Measurements from ENCODE around the gene PNKP. TPM values are rescaled to one million over a fixed set of nuclear protein-coding genes. Genes with fewer than 3 reads are reported as not detected.

PNKP gene
- total RNA-seq, 1 experiment from 2014 or later: 141 TPM

GRCh38 chr19:49857061-49857837 is 10.1 kb downstream of the PNKP start:
- H3K36me3 ChIP-seq (ENCODE audit: low read depth, low read length): peaks cover 37% of the 10 kb centered on the region
- DNase-seq: no peak
- H4K20me1 ChIP-seq (ENCODE audit: low read length): peaks cover 26% of the 10 kb centered on the region; the same call in 1 of the 2 replicates
- H3K4me1 ChIP-seq (ENCODE audit: insufficient read depth, low read length): peaks cover 9% of the 10 kb centered on the region; the same call in 1 of the 2 replicates
- no TSS peak for BruUV-seq (replicated peaks)
- H3K4me3 ChIP-seq (ENCODE audit: low read length): no peak overlapping the region
- TF ChIP-seq, protein P1, sequence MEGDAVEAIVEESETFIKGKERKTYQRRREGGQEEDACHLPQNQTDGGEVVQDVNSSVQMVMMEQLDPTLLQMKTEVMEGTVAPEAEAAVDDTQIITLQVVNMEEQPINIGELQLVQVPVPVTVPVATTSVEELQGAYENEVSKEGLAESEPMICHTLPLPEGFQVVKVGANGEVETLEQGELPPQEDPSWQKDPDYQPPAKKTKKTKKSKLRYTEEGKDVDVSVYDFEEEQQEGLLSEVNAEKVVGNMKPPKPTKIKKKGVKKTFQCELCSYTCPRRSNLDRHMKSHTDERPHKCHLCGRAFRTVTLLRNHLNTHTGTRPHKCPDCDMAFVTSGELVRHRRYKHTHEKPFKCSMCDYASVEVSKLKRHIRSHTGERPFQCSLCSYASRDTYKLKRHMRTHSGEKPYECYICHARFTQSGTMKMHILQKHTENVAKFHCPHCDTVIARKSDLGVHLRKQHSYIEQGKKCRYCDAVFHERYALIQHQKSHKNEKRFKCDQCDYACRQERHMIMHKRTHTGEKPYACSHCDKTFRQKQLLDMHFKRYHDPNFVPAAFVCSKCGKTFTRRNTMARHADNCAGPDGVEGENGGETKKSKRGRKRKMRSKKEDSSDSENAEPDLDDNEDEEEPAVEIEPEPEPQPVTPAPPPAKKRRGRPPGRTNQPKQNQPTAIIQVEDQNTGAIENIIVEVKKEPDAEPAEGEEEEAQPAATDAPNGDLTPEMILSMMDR (conservative IDR thresholded peaks at IDR 0.05; ENCODE audit: low read depth, low read length): no peak
- TF ChIP-seq EZH2phosphoT487 (IDR thresholded peaks at IDR 0.05; ENCODE audit: borderline replicate concordance, low read length) (no peak), EZH2 (IDR thresholded peaks at IDR 0.05; ENCODE audit: low read length, unreplicated experiment) (no peak)
- no peaks in the 10 kb centered on the region for H3K27me3 ChIP-seq (ENCODE audit: low read length)
- CTCF ChIA-PET: no interaction called here
- no peak overlapping the region for H3K27ac ChIP-seq (ENCODE audit: low read length)
- H2AFZ ChIP-seq (ENCODE audit: low read length): no peak overlapping the region
- intact Hi-C loops (cut with micrococcal nuclease): no loop called here
- H3K9ac ChIP-seq (ENCODE audit: low read length): no peak overlapping the region
- POLR2A ChIA-PET (ENCODE audit: unreplicated experiment): no interaction called here
- ATAC-seq: no peak
- no peaks in the 10 kb centered on the region for H3K9me2 ChIP-seq (replicated peaks; ENCODE audit: low read length)
- H3K4me2 ChIP-seq (ENCODE audit: low read length): no peak overlapping the region
- peaks cover 23% of the 10 kb centered on the region for H3K79me2 ChIP-seq (ENCODE audit: low read length)
- H3K9me3 ChIP-seq (ENCODE audit: low read length): no peaks in the 10 kb centered on the region
- peaks cover 5% of the 10 kb centered on the region for H3F3A ChIP-seq (ENCODE audit: low read length, unreplicated experiment)

DNA sequence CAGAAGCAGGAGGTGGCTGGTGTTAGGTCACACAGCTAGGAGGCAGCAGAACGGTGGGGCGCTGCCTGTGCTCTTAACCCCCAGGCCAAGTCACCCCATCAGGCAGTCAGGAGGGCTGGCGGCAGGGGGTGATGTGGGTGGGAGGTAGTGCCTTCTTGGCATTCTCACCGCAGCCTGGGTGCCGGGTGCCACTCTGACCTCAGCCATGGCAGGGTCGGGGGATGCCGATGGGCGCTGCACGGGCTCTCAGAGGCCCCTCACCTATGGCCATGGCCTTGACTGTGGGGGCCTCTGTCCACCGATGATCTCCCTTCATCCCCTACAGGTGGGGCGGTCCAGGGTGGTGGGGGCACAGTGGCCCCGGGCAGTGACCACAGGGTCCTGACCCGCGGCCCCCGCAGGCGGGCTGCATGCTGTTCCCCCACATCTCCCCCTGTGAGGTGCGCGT is 10.8 kb downstream of the PNKP start:
- POLR2A ChIA-PET (ENCODE audit: unreplicated experiment): no interaction called here

More for the DNA sequence above, 10.8 kb downstream of the PNKP start:
- DNase-seq (no peak), ATAC-seq (no peak)
- intact Hi-C loops (cut with micrococcal nuclease): no loop called here
- Histone ChIP-seq H4K20me1 (ENCODE audit: low read length) (peaks cover 29% of the 10 kb centered on the region; the same call in 1 of the 2 replicates), H3K9me3 (ENCODE audit: low read length) (no peaks in the 10 kb centered on the region), H3K4me3 (ENCODE audit: low read length) (no peak overlapping the region), H3F3A (ENCODE audit: low read length, unreplicated experiment) (peaks cover 5% of the 10 kb centered on the region), H3K27me3 (ENCODE audit: low read length) (no peaks in the 10 kb centered on the region), H3K4me1 (ENCODE audit: insufficient read depth, low read length) (peaks cover 12% of the 10 kb centered on the region; the same call in 1 of the 2 replicates), H3K9ac (ENCODE audit: low read length) (no peak overlapping the region), H3K27ac (ENCODE audit: low read length) (no peak overlapping the region), H2AFZ (ENCODE audit: low read length) (no peak overlapping the region), H3K36me3 (ENCODE audit: low read depth, low read length) (peaks cover 37% of the 10 kb centered on the region), H3K79me2 (ENCODE audit: low read length) (peaks cover 29% of the 10 kb centered on the region), H3K9me2 (replicated peaks; ENCODE audit: low read length) (no peaks in the 10 kb centered on the region), H3K4me2 (ENCODE audit: low read length) (no peak overlapping the region)
- CTCF ChIA-PET: no interaction called here
- TF ChIP-seq, protein P1 (conservative IDR thresholded peaks at IDR 0.05; ENCODE audit: low read depth, low read length): no peak
- no TSS peak for BruUV-seq (replicated peaks)

Measured in PC-3 (cell line).